ENCODE measurements around the gene SNX32. TPM values are rescaled to one million over a fixed set of nuclear protein-coding genes. Genes with fewer than 3 reads are reported as not detected.
"Not testable (repeated sequence)": the region's sequence is repeated elsewhere in the genome, so short reads cannot be mapped to it uniquely, and the experiment has no call there.

The SNX32 gene
- total RNA-seq, 4 donors from 2014 or later, result 0.21 to 0.99 (median 0.67) TPM

DNA sequence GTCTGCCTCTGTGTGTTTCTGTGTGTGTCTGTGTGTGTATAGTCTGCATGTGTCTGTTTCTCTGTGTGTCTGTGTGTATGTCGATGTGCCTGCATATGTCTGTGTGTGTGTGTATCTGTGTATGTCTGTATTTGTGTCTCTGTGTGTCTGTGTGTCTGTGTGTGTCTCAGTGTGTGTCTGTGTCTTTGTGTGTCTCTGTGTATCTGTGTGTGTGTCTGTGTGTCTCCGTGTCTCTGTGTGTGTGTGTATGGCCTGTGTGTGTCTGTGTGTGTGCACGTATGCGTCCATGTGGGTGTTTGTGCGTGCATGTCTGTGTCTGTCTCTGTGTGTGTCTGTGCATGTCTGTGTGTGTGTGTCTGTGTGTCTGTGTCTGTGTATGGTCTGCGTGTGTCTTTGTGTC is 439 bp downstream of the SNX32 start:
- 57% methylated on average over 6 of the region's 6 CpGs for WGBS, 2 donors
- no peak overlapping the region for H3K4me3 ChIP-seq (ENCODE audit: low read depth, poor library complexity, severe bottlenecking)
- no peak for TF ChIP-seq POLR2A (IDR thresholded peaks at IDR 0.05)
- TF ChIP-seq, protein P1, sequence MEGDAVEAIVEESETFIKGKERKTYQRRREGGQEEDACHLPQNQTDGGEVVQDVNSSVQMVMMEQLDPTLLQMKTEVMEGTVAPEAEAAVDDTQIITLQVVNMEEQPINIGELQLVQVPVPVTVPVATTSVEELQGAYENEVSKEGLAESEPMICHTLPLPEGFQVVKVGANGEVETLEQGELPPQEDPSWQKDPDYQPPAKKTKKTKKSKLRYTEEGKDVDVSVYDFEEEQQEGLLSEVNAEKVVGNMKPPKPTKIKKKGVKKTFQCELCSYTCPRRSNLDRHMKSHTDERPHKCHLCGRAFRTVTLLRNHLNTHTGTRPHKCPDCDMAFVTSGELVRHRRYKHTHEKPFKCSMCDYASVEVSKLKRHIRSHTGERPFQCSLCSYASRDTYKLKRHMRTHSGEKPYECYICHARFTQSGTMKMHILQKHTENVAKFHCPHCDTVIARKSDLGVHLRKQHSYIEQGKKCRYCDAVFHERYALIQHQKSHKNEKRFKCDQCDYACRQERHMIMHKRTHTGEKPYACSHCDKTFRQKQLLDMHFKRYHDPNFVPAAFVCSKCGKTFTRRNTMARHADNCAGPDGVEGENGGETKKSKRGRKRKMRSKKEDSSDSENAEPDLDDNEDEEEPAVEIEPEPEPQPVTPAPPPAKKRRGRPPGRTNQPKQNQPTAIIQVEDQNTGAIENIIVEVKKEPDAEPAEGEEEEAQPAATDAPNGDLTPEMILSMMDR (IDR thresholded peaks at IDR 0.05), result no peak
- DNase-seq (ENCODE audit: low spot score in 2 of 2), result no peak
- intact Hi-C loops (cut with DNase I; ENCODE audit: low total_unique reads), result no loop called here

DNA sequence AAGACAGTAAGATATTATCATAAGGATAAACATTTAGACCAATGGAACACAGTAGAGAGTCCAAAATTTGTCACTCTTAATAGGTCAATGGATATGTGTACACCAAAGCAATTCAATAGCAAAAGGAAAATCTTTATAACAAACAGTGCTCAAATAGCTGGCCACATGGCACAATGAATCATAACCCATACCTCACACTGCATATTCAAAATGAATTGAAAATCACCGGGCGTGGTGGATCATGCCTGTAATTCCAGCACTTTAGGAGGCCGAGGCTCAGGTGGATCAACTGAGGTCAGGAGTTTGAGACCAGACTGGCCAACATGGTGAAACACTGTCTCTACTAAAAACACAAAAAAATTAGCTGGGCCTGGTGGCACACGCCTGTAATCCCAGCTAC is 8.4 kb downstream of the SNX32 start:
- no peak for DNase-seq (ENCODE audit: low spot score in 2 of 2)
- WGBS, 2 donors, result 85 to 89% methylated on average over 4 of the region's 4 CpGs
- H3K4me3 ChIP-seq (ENCODE audit: low read depth, poor library complexity, severe bottlenecking), result no peak overlapping the region
- intact Hi-C loops (cut with DNase I; ENCODE audit: low total_unique reads), result no loop called here
- no peak for TF ChIP-seq POLR2A (IDR thresholded peaks at IDR 0.05)
- TF ChIP-seq, protein P1 (IDR thresholded peaks at IDR 0.05), result no peak

DNA sequence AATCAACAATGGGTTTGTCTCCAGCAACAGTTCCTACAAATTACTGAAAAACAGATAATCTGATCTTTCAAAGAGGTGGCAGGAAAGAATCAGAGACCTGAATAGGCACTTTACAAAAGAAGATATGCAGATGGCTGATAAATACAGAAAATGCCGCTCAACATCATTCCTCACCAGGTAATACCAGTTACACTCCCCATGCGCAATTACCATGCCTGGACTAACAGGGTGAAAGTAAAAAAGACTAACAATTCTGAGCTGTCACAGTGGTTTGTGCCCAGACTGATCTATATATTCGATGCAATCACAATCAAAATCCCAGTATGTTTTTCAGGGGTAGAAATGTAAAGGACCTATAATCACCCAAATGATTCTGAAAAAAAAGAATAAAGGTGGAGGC is 10.0 kb downstream of the SNX32 start:
- DNase-seq (ENCODE audit: low spot score in 2 of 2), result no peak
- 87 to 90% methylated on average over 3 of the region's 3 CpGs for WGBS, 2 donors
- intact Hi-C loops (cut with DNase I; ENCODE audit: low total_unique reads), result no loop called here
- TF ChIP-seq POLR2A (IDR thresholded peaks at IDR 0.05), result no peak
- TF ChIP-seq, protein P1 (IDR thresholded peaks at IDR 0.05), result no peak
- no peak overlapping the region for H3K4me3 ChIP-seq (ENCODE audit: low read depth, poor library complexity, severe bottlenecking)

- WGBS, 2 donors, result 90% methylated on average over 10 of the region's 10 CpGs
- no peak for DNase-seq (ENCODE audit: low spot score in 2 of 2)
- TF ChIP-seq, protein P1 (IDR thresholded peaks at IDR 0.05), result no peak
- no peak for TF ChIP-seq POLR2A (IDR thresholded peaks at IDR 0.05)
- H3K4me3 ChIP-seq (ENCODE audit: low read depth, poor library complexity, severe bottlenecking), result no peak overlapping the region
- intact Hi-C loops (cut with DNase I; ENCODE audit: low total_unique reads), result no loop called here
Measured at GRCh38 chr11:65844231-65844872, 10.6 kb downstream of the SNX32 start.

DNA sequence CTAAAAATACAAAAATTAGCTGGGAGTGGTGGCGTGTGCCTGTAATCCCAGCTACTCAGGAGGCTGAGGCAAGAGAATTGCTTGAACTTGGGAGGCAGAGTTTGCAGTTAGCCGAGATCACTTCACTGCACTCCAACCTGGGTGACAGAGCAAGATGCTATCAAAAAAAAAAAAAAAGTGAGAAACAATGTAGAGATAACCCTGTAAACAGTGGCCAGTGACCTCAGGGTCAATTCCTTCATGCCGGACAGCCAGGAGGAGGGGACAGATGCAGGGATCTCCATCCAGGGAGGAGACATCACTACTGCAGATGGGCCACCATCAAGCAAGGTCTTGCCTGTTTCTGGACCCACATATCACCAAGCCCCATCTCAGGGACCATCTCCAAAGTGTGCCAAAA is 14.0 kb downstream of the SNX32 start:
- no peak overlapping the region for H3K4me3 ChIP-seq (ENCODE audit: low read depth, poor library complexity, severe bottlenecking)
- intact Hi-C loops (cut with DNase I; ENCODE audit: low total_unique reads), result no loop called here
- no peak for DNase-seq (ENCODE audit: low spot score in 2 of 2)
- TF ChIP-seq, protein P1 (IDR thresholded peaks at IDR 0.05), result no peak
- TF ChIP-seq POLR2A (IDR thresholded peaks at IDR 0.05), result no peak
- WGBS, 2 donors, result 91% methylated on average over 3 of the region's 3 CpGs

DNA sequence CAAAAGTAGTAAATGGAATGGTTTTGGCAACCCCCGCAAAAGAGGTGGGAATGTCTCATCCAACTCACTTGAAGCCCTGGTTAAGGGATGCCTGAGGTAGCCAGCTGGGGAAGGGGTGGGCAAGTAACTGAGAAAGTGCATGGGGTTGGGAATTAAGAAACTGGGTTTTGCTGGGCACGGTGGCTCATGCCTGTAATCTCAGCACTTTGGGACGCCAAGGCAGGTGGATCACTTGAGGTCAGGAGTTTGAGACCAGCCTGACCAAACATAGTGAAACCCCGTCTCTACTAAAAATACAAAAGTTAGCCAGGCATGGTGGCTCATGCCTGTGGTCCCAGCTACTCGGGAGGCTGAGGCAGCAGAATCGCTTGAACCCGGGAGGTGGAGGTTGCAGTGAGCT is 14.9 kb downstream of the SNX32 start:
- DNase-seq (ENCODE audit: low spot score in 2 of 2); intact Hi-C loops (cut with DNase I; ENCODE audit: low total_unique reads): not testable (repeated sequence)
- 61 to 65% methylated on average over 7 of the region's 7 CpGs for WGBS, 2 donors

More for the DNA sequence above, 14.9 kb downstream of the SNX32 start:
- not testable (repeated sequence) for H3K4me3 ChIP-seq (ENCODE audit: low read depth, poor library complexity, severe bottlenecking)

All from lower leg skin (tissue), 4 donors.